Smooth muscle cell (in vitro differentiated cells): ENCODE data around the gene GARIN5B. TPM values are rescaled to one million over a fixed set of nuclear protein-coding genes. Genes with fewer than 3 reads are reported as not detected.

Experiments
- DNase-seq: peaks from one replicate; lab custom pipeline; 2025; ENCODE audit not compliant: unreplicated experiment; lab: John Stamatoyannopoulos, UW
- H2AFZ ChIP-seq: fragments of 200-600 bp; sonication (generic); 2 replicates; pipeline ENCODE4 v1.6.0; 2016; ENCODE audit warnings: antibody characterized with exemption, low read depth, mild to moderate bottlenecking
- H3F3A ChIP-seq: fragments of 200-600 bp; sonication (generic); 2 replicates; pipeline ENCODE4 v1.6.0; 2017; ENCODE audit warnings: antibody characterized with exemption, low read depth
- H3K27ac ChIP-seq: fragments of 200-600 bp; sonication (generic); 2 replicates; pipeline ENCODE4 v1.5.1; 2016; ENCODE audit warnings: low read depth, mild to moderate bottlenecking
- H3K27me3 ChIP-seq: fragments of 200-600 bp; sonication (generic); 2 replicates; pipeline ENCODE4 v1.6.1; 2016; ENCODE audit warnings: low read depth, mild to moderate bottlenecking
- H3K36me3 ChIP-seq: fragments of 200-600 bp; sonication (generic); 2 replicates; pipeline ENCODE4 v1.5.1; 2016; ENCODE audit warnings: low read depth
- H3K4me1 ChIP-seq: fragments of 200-600 bp; sonication (generic); 2 replicates; pipeline ENCODE4 v1.5.1; 2016; ENCODE audit warnings: low read depth
- H3K4me2 ChIP-seq: fragments of 200-600 bp; sonication (generic); 2 replicates; pipeline ENCODE4 v1.6.0; 2016; ENCODE audit warnings: mild to moderate bottlenecking
- H3K4me3 ChIP-seq: fragments of 200-600 bp; sonication (generic); 2 replicates; pipeline ENCODE4 v1.5.1; 2016; ENCODE audit warnings: mild to moderate bottlenecking
- H3K79me2 ChIP-seq: fragments of 200-600 bp; sonication (generic); 2 replicates; pipeline ENCODE4 v1.6.0; 2016; ENCODE audit warnings: low read depth, mild to moderate bottlenecking
- H3K9ac ChIP-seq: fragments of 200-600 bp; sonication (generic); 2 replicates; pipeline ENCODE4 v1.6.0; 2016; ENCODE audit warnings: low read depth
- H3K9me3 ChIP-seq: fragments of 200-600 bp; sonication (generic); replicated peaks from 2 replicates; pipeline ENCODE4 v1.5.1; 2016; ENCODE audit warnings: low read depth
- H4K20me1 ChIP-seq: fragments of 200-600 bp; sonication (generic); 2 replicates; pipeline ENCODE4 v1.6.0; 2016; ENCODE audit warnings: low read depth
- WGBS: methylation state at CpG from one replicate; pipeline ENCODE4 v1.1.7; 2016; ENCODE audit warnings: low lambda C conversion rate; 5-methylcytosine and 5-hydroxymethylcytosine counted together
- polyA plus RNA-seq: library from polyadenylated mRNA; unstranded; fragments of >200 nt; fragmentation: Nextera tagmentation; extraction: Ambion mirVana; gene quantifications from 2 replicates; pipeline ENCODE4 v1.2.1, GENCODE V29; 2016
- total RNA-seq: library from RNA; depleted of rRNA; stranded (reverse); fragments of >200 nt; gene quantifications from 2 replicates; pipeline ENCODE4 v1.2.3, GENCODE V29; 2014
- TF ChIP-seq, protein P1 (sequence below): fragments of 200-600 bp; sonication (generic); IDR thresholded peaks from 2 replicates; pipeline ENCODE4 v1.5.1; 2017; ENCODE audit warnings: borderline replicate concordance, mild to moderate bottlenecking, antibody characterized with exemption; ENCODE audit not compliant: insufficient read depth, poor library complexity, severe bottlenecking

The GARIN5B gene
- total and polyA plus RNA-seq, 2 experiments from 2014 or later, result 0.07 TPM; not detected in 1

DNA sequence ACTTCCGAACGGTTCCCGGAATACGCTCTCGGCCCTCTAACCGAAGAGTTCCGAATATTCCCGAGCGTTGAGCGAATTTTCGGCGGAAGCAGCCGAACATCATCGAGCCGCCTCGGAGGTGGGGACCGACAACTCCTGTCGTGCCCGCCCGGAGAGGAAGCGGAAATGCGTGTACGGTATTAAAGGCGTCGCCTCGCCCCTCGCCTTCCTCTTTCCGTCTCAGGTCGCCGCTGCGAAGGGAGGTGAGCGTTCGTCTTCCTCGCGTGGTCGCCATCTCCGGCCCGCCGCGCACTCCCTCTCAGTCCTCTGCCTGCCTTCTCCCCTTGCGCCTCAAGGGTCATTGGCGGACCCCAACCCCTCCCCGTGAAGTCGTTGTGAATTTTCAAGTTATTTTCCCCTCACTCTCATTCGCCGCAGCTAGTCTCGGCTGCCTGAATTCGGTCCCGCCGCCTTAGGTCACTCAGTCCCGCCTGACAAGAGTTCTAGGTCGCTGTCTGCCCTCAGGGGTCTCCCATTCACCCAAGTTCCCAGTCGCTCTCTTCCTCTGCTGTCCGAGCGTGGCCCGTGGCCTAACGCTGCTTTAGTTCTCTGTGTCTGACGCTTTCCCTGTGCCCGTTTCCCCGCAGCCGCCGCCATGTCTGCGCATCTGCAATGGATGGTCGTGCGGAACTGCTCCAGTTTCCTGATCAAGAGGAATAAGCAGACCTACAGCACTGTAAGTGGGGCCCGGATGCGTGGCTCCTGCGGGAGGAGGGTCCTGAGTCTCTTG is 22.8 kb upstream of the GARIN5B start, which contains the start of gene RPL28:
Gene RPL28, plus strand, starts transcription at position 209 of the 769 bp plus-strand sequence. Its CDS starts 426 bp downstream, at position 635.
- Histone ChIP-seq H3K79me2 (peaks cover 39% of the 10 kb centered on the region), H3K9ac (peak within 1 kb of the TSS; percentile 92), H3K36me3 (no peaks in the 10 kb centered on the region), H3K27ac (peak within 1 kb of the TSS; percentile 90), H3K4me3 (peak within 1 kb of the TSS; percentile 85), H4K20me1 (peaks cover 51% of the 10 kb centered on the region), H2AFZ (peak within 1 kb of the TSS; percentile 89), H3K9me3 (no peaks in the 10 kb centered on the region), H3K27me3 (no peaks in the 10 kb centered on the region), H3K4me1 (peaks cover 33% of the 10 kb centered on the region), H3K4me2 (peak within 1 kb of the TSS; percentile 93), H3F3A (peaks cover 9% of the 10 kb centered on the region)
- WGBS, result 1% methylated on average over 68 of the region's 68 CpGs
- DNase-seq, result peak; percentile 84
- TF ChIP-seq, protein P1, sequence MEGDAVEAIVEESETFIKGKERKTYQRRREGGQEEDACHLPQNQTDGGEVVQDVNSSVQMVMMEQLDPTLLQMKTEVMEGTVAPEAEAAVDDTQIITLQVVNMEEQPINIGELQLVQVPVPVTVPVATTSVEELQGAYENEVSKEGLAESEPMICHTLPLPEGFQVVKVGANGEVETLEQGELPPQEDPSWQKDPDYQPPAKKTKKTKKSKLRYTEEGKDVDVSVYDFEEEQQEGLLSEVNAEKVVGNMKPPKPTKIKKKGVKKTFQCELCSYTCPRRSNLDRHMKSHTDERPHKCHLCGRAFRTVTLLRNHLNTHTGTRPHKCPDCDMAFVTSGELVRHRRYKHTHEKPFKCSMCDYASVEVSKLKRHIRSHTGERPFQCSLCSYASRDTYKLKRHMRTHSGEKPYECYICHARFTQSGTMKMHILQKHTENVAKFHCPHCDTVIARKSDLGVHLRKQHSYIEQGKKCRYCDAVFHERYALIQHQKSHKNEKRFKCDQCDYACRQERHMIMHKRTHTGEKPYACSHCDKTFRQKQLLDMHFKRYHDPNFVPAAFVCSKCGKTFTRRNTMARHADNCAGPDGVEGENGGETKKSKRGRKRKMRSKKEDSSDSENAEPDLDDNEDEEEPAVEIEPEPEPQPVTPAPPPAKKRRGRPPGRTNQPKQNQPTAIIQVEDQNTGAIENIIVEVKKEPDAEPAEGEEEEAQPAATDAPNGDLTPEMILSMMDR, result no peak

DNA sequence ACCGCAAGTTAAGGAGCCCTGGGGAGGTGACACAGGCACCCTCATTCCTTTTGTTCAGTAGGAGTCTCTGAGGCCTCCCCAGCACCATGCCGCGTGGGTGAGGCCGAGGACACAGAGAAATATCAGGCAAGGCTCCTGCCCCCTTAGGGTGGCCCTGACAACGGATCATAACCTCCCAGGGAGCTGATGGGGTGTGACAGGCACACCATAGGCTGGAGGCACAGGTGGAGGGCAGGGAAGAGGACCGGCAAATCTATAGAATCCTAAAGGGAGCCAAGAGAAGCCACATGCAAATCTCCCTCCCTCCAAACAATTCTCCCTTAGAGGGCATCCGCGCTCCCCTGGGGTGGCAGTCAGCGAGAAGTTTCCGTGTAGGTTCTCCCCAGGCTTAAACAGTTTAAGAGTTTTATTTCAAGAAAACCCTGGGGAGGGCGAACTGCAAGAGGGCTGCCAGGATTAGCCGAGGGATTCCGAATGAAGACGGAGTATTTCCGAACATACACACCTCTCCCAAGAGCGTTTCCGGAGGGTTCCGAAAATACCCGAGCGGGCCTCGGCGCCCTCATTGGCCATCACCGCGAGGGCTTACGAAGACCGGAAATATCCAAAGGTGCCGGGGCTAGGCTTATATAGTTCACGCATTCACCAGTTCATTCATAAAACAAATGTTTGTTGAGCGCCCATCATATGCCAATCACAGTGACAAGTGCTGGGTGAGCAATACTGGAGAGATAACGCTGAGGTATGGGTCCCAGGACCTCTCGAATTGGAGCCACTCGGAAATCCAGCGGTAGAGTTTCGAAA is 22.1 kb upstream of the GARIN5B start:
- Histone ChIP-seq H3K4me1 (peaks cover 33% of the 10 kb centered on the region), H2AFZ (peak overlapping the region; percentile 89)
- 7% methylated on average over 34 of the region's 34 CpGs for WGBS

DNA sequence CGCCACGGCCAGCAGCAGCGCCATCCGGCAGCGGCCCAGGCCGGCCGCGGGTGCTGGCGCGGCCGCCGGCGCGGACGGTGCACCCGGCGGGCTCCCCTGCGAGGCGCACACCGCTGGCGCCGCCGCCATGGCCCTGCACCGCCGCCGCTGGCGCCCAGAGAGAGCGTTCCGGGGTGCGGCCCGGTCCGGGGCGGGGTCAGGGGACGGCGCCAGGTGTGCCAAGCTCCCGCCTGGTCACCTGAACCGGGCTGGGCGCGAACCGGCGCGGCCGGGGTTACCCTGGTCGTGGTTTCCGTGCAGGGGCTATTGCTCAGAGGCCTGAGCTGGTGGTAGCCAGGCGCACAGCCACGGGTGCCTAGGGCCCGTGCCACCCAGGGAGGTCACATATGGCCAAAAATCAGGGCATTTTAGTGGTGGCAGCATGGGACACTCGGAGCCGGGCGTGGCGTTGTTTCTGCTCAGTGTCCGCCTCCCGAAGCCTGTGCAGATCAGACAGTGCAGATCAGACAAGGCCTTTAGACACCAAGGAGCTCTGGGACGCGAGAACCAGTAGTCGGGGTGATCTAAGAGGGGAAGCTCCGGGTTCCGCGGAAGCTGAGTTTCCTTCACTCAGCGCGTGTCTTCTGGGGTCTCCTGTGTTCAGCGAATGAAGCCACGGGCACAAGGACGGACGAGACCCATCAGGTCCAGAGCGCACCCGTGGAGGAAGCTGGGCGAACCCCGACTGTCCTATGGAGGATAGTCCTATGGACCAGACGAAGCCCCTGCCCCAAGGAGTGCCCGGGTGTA is 21.3 kb upstream of the GARIN5B start, which contains the start of gene TMEM238:
Gene TMEM238, minus strand, starts transcription at position 162 of the 789 bp plus-strand sequence. Its CDS starts 33 bp downstream, at position 129.
- H3K27me3 ChIP-seq, result no peaks in the 10 kb centered on the region
- H3F3A ChIP-seq, result peaks cover 9% of the 10 kb centered on the region
- TF ChIP-seq, protein P1, result no peak
- peak within 1 kb of the TSS; percentile 85 for H3K4me3 ChIP-seq
- H3K4me2 ChIP-seq, result peak within 1 kb of the TSS; percentile 89
- no peaks in the 10 kb centered on the region for H3K9me3 ChIP-seq
- H4K20me1 ChIP-seq, result peaks cover 36% of the 10 kb centered on the region
- no peak for DNase-seq
- H3K79me2 ChIP-seq, result peaks cover 35% of the 10 kb centered on the region
- H3K9ac ChIP-seq, result peak within 1 kb of the TSS; percentile 92
- whole genome bisulfite sequencing, result 20% methylated on average over 62 of the region's 72 CpGs
- peak within 1 kb of the TSS; percentile 90 for H3K27ac ChIP-seq
- peaks cover 33% of the 10 kb centered on the region for H3K4me1 ChIP-seq
- no peaks in the 10 kb centered on the region for H3K36me3 ChIP-seq
- H2AFZ ChIP-seq, result peak within 1 kb of the TSS; percentile 89

More for the DNA sequence above, 22.1 kb upstream of the GARIN5B start:
- peak overlapping the region; percentile 85 for H3K4me3 ChIP-seq
- peak overlapping the region; percentile 90 for H3K27ac ChIP-seq
- H3F3A ChIP-seq, result peaks cover 9% of the 10 kb centered on the region
- peak; percentile 84 for DNase-seq
- peak overlapping the region; percentile 92 for H3K9ac ChIP-seq
- TF ChIP-seq, protein P1, result no peak
- H3K36me3 ChIP-seq, result no peaks in the 10 kb centered on the region
- H3K4me2 ChIP-seq, result peak overlapping the region; percentile 89
- H3K79me2 ChIP-seq, result peaks cover 39% of the 10 kb centered on the region
- H3K9me3 ChIP-seq, result no peaks in the 10 kb centered on the region
- peaks cover 44% of the 10 kb centered on the region for H4K20me1 ChIP-seq
- no peaks in the 10 kb centered on the region for H3K27me3 ChIP-seq
